Astrocyte of the hippocampus (primary cell): ENCODE measurements around the gene HMOX2.

ENCODE experiments used
- DNase-seq: peaks from one replicate; pipeline ENCODE4 v3.0.0; 2011; ENCODE audit warnings: low read depth, low spot score

HMOX2 gene

GRCh38 chr16:4556580-4556979 is 80.4 kb downstream of the HMOX2 start:
- no peak for DNase-seq

GRCh38 chr16:4557973-4558372 is 81.8 kb downstream of the HMOX2 start:
- DNase-seq = no peak
